ENCODE data around the gene ATG16L1. TPM values are rescaled to one million over a fixed set of nuclear protein-coding genes. Genes with fewer than 3 reads are reported as not detected.

The ATG16L1 gene
- total RNA-seq, 1 donor from 2014 or later, result 27.9 TPM

GRCh38 chr2:233227346-233227978 lies 24.0 kb upstream of the ATG16L1 start:
- no peak overlapping the region for H3K4me3 Mint-ChIP-seq (ENCODE audit: low read depth)
- DNase-seq (ENCODE audit: low spot score, unreplicated experiment), result no peak
- H3K4me1 Mint-ChIP-seq (ENCODE audit: low read depth), result no peaks in the 10 kb centered on the region
- peaks cover 7% of the 10 kb centered on the region for H3K27me3 Mint-ChIP-seq
- no peak for TF ChIP-seq CTCF (IDR thresholded peaks at IDR 0.05; ENCODE audit: unreplicated experiment)
- H3K27ac Mint-ChIP-seq, result no peak overlapping the region
- H3K36me3 Mint-ChIP-seq (ENCODE audit: insufficient read depth), result no peaks in the 10 kb centered on the region
- H3K9me3 Mint-ChIP-seq (ENCODE audit: low read depth), result no peaks in the 10 kb centered on the region

- Mint-ChIP-seq H3K4me3 (ENCODE audit: low read depth) (no peak overlapping the region), H3K27ac (no peak overlapping the region), H3K4me1 (ENCODE audit: low read depth) (no peaks in the 10 kb centered on the region), H3K36me3 (ENCODE audit: insufficient read depth) (no peaks in the 10 kb centered on the region), H3K27me3 (peaks cover 7% of the 10 kb centered on the region), H3K9me3 (ENCODE audit: low read depth) (no peaks in the 10 kb centered on the region)
- TF ChIP-seq CTCF (IDR thresholded peaks at IDR 0.05; ENCODE audit: unreplicated experiment), result no peak
- DNase-seq (ENCODE audit: low spot score, unreplicated experiment), result no peak
Measured at GRCh38 chr2:233228376-233228775, 23.1 kb upstream of the ATG16L1 start.

- H3K27ac Mint-ChIP-seq, result no peak overlapping the region
- no peaks in the 10 kb centered on the region for H3K36me3 Mint-ChIP-seq (ENCODE audit: insufficient read depth)
- H3K9me3 Mint-ChIP-seq (ENCODE audit: low read depth), result no peaks in the 10 kb centered on the region
- no peak for DNase-seq (ENCODE audit: low spot score, unreplicated experiment)
- H3K4me1 Mint-ChIP-seq (ENCODE audit: low read depth), result no peaks in the 10 kb centered on the region
- H3K27me3 Mint-ChIP-seq, result no peaks in the 10 kb centered on the region
- no peak overlapping the region for H3K4me3 Mint-ChIP-seq (ENCODE audit: low read depth)
- no peak for TF ChIP-seq CTCF (IDR thresholded peaks at IDR 0.05; ENCODE audit: unreplicated experiment)
Measured at GRCh38 chr2:233233618-233234230, 17.7 kb upstream of the ATG16L1 start.

- H3K27me3 Mint-ChIP-seq, result no peaks in the 10 kb centered on the region
- no peaks in the 10 kb centered on the region for H3K36me3 Mint-ChIP-seq (ENCODE audit: insufficient read depth)
- no peaks in the 10 kb centered on the region for H3K4me1 Mint-ChIP-seq (ENCODE audit: low read depth)
- no peaks in the 10 kb centered on the region for H3K9me3 Mint-ChIP-seq (ENCODE audit: low read depth)
- H3K27ac Mint-ChIP-seq, result no peak overlapping the region
- TF ChIP-seq CTCF (IDR thresholded peaks at IDR 0.05; ENCODE audit: unreplicated experiment), result no peak
- no peak overlapping the region for H3K4me3 Mint-ChIP-seq (ENCODE audit: low read depth)
- no peak for DNase-seq (ENCODE audit: low spot score, unreplicated experiment)
Measured at GRCh38 chr2:233234264-233234663, 17.2 kb upstream of the ATG16L1 start.

GRCh38 chr2:233234996-233235395 lies 16.5 kb upstream of the ATG16L1 start:
- Mint-ChIP-seq H3K9me3 (ENCODE audit: low read depth) (no peaks in the 10 kb centered on the region), H3K27me3 (no peaks in the 10 kb centered on the region), H3K4me3 (ENCODE audit: low read depth) (no peak overlapping the region), H3K4me1 (ENCODE audit: low read depth) (no peaks in the 10 kb centered on the region), H3K36me3 (ENCODE audit: insufficient read depth) (no peaks in the 10 kb centered on the region), H3K27ac (no peak overlapping the region)
- DNase-seq (ENCODE audit: low spot score, unreplicated experiment), result no peak
- no peak for TF ChIP-seq CTCF (IDR thresholded peaks at IDR 0.05; ENCODE audit: unreplicated experiment)
